ENCODE results near the gene MTG2. TPM values are rescaled to one million over a fixed set of nuclear protein-coding genes. Genes with fewer than 3 reads are reported as not detected.

MTG2 gene
- total and polyA plus RNA-seq, 8 donors, result 13.6 to 77.9 (median 21.4) TPM

DNA sequence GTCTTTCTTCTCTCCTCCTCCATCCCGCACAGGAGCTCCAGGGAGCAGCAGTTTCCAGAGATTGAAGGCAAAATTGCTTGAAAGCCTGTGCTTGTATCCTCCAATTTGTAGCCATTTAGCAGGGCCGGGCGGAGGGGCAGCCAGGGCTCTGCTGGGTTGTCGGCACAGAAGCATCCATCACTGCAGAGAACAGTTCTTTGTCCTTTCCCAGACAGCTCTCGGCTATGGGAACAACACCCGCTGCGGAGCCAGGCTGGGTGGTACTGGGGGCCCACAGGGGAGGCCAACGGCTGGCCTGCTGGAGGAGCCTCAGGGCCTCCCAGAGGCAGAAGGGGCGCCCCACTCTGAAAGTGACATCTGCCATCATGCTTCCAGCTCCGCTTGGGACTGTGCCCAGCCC is 29.5 kb downstream of the MTG2 start:
- WGBS, 5 donors, result 19 to 40% (median 31%) methylated on average over 4 to 10 of the region's 10 CpGs
- Histone ChIP-seq H3K4me1 (no peaks in the 10 kb centered on the region), H3K36me3 (no peaks in the 10 kb centered on the region), H3K27me3 (peaks cover 11 to 83% (median 72%) of the 10 kb centered on the region in 3 donors), H3K27ac (no peak overlapping the region), H3K4me3 (no peak overlapping the region), H3K9me3 (no peaks in the 10 kb centered on the region)
- no peak for DNase-seq
- intact Hi-C loops (cut with DNase I; ENCODE audit: low total_unique reads), result no loop called here
- TF ChIP-seq POLR2A (IDR thresholded peaks at IDR 0.05), result no peak

GRCh38 chr20:62214067-62214466 is 31.2 kb downstream of the MTG2 start:
- no peak for TF ChIP-seq POLR2A (IDR thresholded peaks at IDR 0.05)
- TF ChIP-seq, protein P1, sequence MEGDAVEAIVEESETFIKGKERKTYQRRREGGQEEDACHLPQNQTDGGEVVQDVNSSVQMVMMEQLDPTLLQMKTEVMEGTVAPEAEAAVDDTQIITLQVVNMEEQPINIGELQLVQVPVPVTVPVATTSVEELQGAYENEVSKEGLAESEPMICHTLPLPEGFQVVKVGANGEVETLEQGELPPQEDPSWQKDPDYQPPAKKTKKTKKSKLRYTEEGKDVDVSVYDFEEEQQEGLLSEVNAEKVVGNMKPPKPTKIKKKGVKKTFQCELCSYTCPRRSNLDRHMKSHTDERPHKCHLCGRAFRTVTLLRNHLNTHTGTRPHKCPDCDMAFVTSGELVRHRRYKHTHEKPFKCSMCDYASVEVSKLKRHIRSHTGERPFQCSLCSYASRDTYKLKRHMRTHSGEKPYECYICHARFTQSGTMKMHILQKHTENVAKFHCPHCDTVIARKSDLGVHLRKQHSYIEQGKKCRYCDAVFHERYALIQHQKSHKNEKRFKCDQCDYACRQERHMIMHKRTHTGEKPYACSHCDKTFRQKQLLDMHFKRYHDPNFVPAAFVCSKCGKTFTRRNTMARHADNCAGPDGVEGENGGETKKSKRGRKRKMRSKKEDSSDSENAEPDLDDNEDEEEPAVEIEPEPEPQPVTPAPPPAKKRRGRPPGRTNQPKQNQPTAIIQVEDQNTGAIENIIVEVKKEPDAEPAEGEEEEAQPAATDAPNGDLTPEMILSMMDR (IDR thresholded peaks at IDR 0.05), result no peak
- TF ChIP-seq POLR2AphosphoS5 (IDR thresholded peaks at IDR 0.05), result no peak
- no peak for TF ChIP-seq EP300 (IDR thresholded peaks at IDR 0.05)
- peaks cover 23 to 92% (median 82%) of the 10 kb centered on the region in 3 donors for H3K27me3 ChIP-seq
- H3K9me3 ChIP-seq, result no peaks in the 10 kb centered on the region
- intact Hi-C loops (cut with DNase I; ENCODE audit: low total_unique reads), result no loop called here
- H3K27ac ChIP-seq, result no peak overlapping the region
- DNase-seq, result no peak
- H3K4me1 ChIP-seq, result peaks cover 0 to 5% (median 3%) of the 10 kb centered on the region in 4 donors
- H3K36me3 ChIP-seq, result no peaks in the 10 kb centered on the region
- 37 to 45% (median 42%) methylated on average over 12 of the region's 12 CpGs for WGBS, 5 donors
- H3K4me3 ChIP-seq, result no peak overlapping the region

- TF ChIP-seq POLR2A (IDR thresholded peaks at IDR 0.05) (no peak), EP300 (IDR thresholded peaks at IDR 0.05) (no peak), POLR2AphosphoS5 (IDR thresholded peaks at IDR 0.05) (no peak)
- TF ChIP-seq, protein P1 (IDR thresholded peaks at IDR 0.05), result no peak
- intact Hi-C loops (cut with DNase I; ENCODE audit: low total_unique reads), result no loop called here
- peaks cover 9 to 12% (median 10%) of the 10 kb centered on the region in 4 donors for H3K4me1 ChIP-seq
Measured at GRCh38 chr20:62215020-62215990, 32.5 kb downstream of the MTG2 start.

DNA sequence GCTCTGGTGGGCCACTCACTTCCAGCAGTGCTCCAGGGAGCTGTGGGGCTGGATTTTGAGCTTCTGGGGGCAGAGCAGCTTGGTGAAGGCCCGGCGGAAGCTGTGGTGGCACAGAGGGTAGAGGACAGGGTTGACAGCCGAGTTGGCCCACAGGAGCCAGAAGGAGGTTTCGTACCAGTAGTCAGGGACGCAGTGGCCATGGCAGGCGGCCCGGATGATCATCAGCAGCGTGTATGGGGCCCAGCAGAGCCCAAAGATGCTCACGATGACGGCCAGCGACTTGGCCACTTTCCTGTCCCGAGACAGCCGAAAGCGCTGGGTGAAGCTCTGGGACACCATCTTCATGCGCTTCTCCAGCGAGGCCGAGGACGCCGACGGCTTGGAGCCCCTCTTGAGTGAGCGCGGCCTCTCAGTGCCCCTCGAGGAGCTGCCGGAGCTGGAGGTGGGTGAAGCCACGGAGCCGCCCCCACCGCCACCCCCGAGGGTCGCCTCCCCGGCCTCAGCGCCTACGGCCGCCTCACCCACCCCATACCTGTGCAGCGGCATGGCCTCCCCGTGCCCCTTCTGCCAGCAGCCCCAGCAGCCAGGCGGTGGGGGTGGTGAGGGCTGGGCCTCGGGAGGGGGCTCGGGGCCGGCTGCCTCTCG is 33.3 kb downstream of the MTG2 start:
- H3K4me3 ChIP-seq, result no peak overlapping the region
- peaks cover 33 to 91% (median 79%) of the 10 kb centered on the region in 3 donors for H3K27me3 ChIP-seq
- WGBS, 5 donors, result 71 to 80% (median 76%) methylated on average over 23 to 40 of the region's 40 CpGs
- TF ChIP-seq POLR2AphosphoS5 (IDR thresholded peaks at IDR 0.05), result no peak
- TF ChIP-seq, protein P1 (IDR thresholded peaks at IDR 0.05), result no peak
- TF ChIP-seq POLR2A (IDR thresholded peaks at IDR 0.05), result no peak
- TF ChIP-seq EP300 (IDR thresholded peaks at IDR 0.05), result no peak
- intact Hi-C loops (cut with DNase I; ENCODE audit: low total_unique reads), result no loop called here
- no peak overlapping the region for H3K27ac ChIP-seq
- no peaks in the 10 kb centered on the region for H3K9me3 ChIP-seq
- DNase-seq, result no peak
- H3K4me1 ChIP-seq, result peaks cover 15 to 20% (median 18%) of the 10 kb centered on the region in 4 donors
- H3K36me3 ChIP-seq, result no peaks in the 10 kb centered on the region

More at GRCh38 chr20:62215020-62215990, 32.5 kb downstream of the MTG2 start:
- no peak for DNase-seq
- no peak overlapping the region for H3K27ac ChIP-seq
- no peaks in the 10 kb centered on the region for H3K9me3 ChIP-seq
- WGBS, 5 donors, result 65 to 75% (median 73%) methylated on average over 17 to 29 of the region's 29 CpGs
- H3K36me3 ChIP-seq, result no peaks in the 10 kb centered on the region
- H3K4me3 ChIP-seq, result no peak overlapping the region
- H3K27me3 ChIP-seq, result peaks cover 26 to 91% (median 79%) of the 10 kb centered on the region in 3 donors
